HCEC 1CT (cell line): ENCODE results near the gene PRPF38A.

Experiments used
- DNase-seq: peaks from one replicate; pipeline ENCODE4 v3.0.0-alpha.2; 2017

PRPF38A gene

DNA sequence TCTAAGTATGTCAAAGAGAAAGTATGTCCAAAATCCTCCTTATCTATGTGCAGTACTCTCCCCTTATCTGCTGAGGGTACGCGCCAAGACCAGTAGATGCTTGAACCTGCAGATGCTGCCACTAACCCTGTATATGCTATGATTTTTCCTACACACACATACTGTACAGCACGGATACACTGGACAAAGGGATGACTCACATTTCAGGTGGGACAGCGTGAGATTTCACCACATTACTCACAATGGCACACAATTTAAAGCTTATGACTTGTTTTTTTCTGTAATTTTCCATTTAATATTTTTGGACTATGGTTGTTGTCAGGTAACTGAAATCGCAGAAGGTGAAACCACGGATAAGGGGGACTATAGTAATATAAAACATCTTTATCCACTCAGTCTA lies 4.3 kb upstream of the PRPF38A start:
- no peak for DNase-seq

DNA sequence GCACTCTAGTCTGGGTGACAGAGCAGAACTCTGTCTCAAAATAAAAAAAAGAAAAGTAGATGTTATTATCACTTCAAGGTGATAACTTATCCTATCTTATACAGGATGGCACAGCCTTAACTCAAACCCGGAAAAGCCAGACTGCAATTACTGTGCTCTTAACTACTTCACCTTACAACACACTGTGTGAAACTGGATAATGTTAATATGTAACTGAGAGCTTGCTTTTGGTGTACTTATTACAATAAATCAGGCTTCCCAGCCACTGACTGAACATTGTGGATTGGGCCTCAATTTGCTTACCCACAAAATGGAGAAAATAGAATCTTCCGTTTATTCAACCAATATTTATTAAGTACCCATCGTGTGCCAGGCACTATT lies 1.6 kb upstream of the PRPF38A start:
- DNase-seq, result no peak

GRCh38 chr1:52403566-52404115 lies 761 bp upstream of the PRPF38A start:
- DNase-seq, result peak; percentile 83

DNA sequence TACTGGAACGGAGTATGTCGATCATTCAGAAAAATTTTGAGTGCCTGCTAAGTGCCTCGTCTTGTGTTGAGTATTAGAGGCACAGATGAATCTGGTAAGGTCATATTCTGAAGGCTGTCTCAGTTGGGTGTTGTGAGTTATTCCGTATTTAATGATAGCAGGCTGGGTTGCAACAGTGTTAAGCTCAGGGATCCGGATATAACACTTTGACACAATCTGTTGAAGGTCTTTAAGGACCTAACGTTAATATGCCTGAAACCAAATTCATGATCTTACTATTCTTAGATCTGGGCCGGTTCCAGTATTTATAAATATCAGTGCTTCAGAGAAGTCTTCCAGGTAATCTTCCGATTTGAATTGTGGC lies 555 bp downstream of the PRPF38A start:
- DNase-seq, result no peak

DNA sequence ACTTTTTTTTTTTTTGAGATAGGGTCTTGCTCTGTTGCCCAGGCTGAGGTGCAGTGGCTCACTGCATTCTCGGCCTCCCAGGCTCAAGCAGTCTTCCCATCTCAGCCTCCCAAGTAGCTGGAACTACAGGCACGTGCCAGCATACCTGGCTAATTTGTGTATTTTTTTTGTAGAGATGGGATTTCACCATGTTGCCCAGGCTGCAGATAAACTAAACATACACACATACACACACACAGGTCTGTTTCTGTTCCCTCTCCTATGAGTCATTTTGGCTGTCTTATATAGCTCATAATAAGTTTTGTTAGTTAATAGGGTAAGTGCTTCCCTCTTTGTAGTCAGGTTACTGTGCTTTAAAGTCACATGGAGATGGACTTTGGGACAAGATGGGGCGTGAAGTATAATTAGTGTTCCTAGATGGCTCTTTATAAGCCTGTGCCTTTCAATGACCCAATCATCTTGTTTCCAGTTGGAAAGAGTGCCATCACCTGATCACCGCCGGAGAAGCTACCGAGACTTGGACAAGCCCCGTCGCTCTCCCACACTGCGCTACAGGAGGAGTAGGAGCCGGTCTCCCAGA lies 9.1 kb downstream of the PRPF38A start:
- DNase-seq, result no peak

DNA sequence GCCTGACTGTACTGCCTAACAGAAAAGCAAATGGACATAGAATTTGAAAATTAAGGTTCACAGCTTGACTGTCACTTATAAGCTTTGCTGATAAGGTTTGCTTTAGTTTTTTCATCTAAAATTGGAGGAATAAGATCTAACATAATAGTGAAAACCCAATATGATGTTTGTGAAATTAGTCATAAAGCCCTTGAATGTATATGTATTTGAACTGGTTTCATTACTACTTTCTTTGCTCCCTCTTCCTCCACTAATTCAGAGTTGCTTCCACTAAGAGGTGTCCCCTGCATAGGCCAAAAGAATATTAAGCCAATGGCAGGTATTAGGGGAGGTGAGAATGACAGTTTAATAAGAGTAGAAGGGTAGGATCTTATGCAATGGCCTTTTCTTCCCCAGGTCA lies 10.5 kb downstream of the PRPF38A start:
- no peak for DNase-seq

GRCh38 chr1:52416811-52417210 lies 12.4 kb downstream of the PRPF38A start:
- DNase-seq, result no peak

GRCh38 chr1:52420713-52421112 lies 16.3 kb downstream of the PRPF38A start:
- DNase-seq, result no peak

GRCh38 chr1:52423055-52423454 lies 18.7 kb downstream of the PRPF38A start:
- no peak for DNase-seq

DNA sequence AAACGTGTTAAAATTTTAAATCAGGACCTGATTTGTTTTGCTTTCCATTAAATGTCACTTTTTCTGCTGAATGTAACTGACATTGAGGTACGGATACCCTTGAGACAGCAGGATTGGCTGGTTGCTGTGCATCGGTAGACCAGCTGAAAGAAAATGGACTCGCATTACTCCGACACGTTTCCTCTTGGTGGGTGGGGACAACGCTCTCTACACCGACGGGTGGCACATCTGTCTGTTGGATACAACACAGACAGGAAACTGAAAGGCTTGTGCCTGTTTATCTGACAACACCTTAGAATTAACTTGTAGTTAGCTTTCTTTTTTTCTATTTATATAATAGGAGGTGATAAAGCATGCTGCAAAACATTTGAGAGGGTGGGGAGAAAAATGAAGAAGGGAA lies 19.4 kb downstream of the PRPF38A start:
- no peak for DNase-seq

- peak; percentile 7 for DNase-seq
These were observed 19.8 kb downstream of the PRPF38A start for GRCh38 chr1:52424231-52424636.

DNA sequence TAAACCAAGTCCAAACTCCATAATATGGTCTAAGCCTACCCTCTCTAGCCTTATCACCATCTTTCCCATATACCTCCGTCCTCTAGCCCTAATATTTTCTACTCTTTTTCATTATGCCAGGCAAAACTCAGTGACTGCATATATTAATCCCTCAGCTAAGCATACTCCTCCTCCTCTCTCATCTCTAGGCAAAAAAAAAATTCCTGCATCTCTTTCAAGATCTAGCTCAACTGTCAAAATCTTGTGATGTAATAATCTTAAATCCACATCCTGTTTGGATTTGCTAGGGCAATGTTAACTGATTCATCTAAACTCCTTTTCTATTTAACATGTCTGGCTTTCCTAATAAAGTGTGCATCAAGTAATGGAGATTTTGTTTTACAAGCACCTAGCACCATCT lies 20.4 kb downstream of the PRPF38A start:
- DNase-seq, result peak; percentile 52

DNA sequence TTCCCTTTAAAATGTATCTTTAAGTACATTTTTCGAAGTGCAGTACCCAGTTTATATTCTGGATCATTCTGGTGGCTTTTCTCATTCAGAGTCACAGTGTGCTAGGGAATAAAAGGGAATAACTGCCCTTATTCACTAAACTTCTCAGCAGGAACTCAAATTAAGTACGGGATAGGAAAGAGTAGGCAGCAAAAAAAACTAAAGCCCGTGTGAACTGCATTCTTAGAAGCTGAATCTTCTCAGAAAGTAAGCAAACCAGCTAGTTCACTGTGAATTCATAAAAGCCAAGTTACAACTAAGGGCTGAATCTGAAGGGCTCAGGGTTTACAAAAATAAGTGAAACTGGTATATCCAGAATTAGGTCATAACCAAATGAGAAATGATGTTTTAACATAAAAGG lies 22.0 kb downstream of the PRPF38A start:
- DNase-seq, result peak; percentile 6

DNA sequence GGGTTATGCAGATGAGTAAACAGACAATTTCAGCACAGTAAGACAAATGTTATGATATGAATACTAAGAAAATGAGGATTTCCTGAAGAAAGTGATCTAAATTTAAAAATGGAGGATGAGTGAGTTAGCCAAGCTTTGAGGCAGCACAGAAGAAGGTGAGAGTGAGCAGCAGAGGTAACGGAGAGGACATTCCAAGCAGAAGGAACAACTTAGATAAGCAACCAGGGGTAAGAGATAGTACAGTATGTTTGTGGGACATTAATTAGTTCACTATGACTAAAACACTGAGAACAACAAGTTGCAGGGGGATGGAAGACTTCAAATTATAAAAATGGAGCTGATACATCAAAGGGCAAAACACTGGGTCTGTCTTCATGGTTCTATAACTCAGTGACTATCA lies 22.8 kb downstream of the PRPF38A start:
- DNase-seq, result no peak

DNA sequence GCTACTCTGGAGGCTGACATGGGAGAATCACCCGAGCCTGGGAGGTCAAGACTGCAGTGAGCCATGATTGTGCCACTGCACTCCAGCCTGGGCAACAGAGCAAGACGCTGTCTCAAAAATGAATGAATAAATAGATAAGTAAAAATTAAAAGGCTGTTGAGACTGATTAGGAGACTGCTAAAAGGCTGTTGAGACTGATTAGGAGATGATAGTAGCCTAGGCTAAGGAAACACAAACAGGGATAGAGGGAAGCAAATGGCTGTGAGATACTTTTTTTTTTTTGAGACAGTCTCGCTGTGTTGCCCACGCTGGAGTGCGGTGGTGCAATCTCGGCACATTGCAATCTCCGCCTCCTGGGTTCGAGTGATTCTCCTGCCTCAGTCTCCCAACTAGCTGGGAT lies 28.4 kb downstream of the PRPF38A start:
- no peak for DNase-seq

- DNase-seq, result no peak
These were observed 30.8 kb downstream of the PRPF38A start for GRCh38 chr1:52435211-52435610.

GRCh38 chr1:52435650-52436049 lies 31.2 kb downstream of the PRPF38A start:
- no peak for DNase-seq

- DNase-seq, result no peak
These were observed 32.4 kb downstream of the PRPF38A start for GRCh38 chr1:52436817-52437216.

DNA sequence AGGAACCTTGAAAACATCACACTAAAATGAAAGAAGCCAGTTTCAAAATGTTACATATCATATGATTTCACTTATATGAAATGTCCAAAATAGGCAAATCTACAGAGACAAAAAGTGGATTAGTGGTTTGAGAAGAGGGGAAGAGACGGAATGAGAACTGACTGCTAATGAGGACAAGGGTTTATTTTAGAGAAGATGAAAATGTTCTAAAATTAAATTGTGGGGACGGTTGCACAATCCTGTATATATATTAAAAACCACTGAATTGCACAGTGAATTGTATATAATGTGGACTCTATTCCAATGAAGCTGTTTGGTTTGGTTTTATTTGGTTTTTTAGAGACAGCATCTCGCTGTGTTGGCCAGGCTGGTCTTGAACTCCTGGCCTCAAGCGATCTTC lies 35.6 kb downstream of the PRPF38A start:
- no peak for DNase-seq

GRCh38 chr1:52444463-52444862 lies 40.1 kb downstream of the PRPF38A start:
- DNase-seq, result no peak

DNA sequence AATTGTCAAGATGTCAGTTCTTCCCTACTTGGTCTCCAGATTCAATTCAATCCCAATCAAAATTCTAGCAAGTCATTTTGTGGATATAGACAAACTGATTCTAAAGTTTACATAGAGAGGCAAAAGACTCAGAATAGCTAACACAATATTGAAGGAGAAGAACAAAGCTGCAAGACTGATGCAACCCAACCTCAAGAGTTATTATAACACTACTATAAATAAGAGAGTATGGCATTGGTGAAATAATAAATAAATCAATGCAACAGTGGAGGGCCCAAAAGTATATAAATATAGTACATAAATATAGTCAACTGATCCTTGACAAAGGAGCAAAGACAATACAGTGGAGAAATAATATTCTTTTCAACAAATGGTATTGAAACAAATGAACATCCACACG lies 49.7 kb downstream of the PRPF38A start:
- DNase-seq, result no peak

GRCh38 chr1:52454779-52455178 lies 50.4 kb downstream of the PRPF38A start:
- DNase-seq, result no peak

GRCh38 chr1:52455686-52456085 lies 51.3 kb downstream of the PRPF38A start:
- peak; percentile 36 for DNase-seq

- DNase-seq, result no peak
These were observed 56.3 kb downstream of the PRPF38A start for GRCh38 chr1:52460694-52461093.

GRCh38 chr1:52461821-52462220 lies 57.4 kb downstream of the PRPF38A start:
- no peak for DNase-seq

GRCh38 chr1:52463891-52464290 lies 59.5 kb downstream of the PRPF38A start:
- no peak for DNase-seq
